ENCODE measurements around the gene FAF2.
"Not testable (repeated sequence)": the region's sequence is repeated elsewhere in the genome, so short reads cannot be mapped to it uniquely, and the experiment has no call there.

FAF2 gene

DNA sequence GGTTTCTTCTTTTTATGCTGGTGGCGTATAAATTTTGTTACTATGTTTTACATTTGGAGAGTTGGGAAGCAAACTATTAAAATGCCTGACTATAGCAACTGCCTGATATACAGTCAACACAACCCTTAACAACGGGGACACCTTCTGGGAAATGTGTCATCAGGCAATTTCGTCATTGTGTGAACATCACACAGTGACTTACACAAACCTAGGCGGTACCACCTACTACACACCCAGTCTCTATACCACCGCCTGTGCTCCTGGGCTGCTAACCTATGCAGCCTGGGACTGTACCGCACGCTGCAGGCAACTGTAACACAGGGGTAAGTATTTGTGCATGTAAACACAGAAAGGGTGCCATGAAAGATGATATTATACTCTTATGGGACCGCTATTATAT, 99.6 kb downstream of the FAF2 start:
- DNase-seq = no peak

DNA sequence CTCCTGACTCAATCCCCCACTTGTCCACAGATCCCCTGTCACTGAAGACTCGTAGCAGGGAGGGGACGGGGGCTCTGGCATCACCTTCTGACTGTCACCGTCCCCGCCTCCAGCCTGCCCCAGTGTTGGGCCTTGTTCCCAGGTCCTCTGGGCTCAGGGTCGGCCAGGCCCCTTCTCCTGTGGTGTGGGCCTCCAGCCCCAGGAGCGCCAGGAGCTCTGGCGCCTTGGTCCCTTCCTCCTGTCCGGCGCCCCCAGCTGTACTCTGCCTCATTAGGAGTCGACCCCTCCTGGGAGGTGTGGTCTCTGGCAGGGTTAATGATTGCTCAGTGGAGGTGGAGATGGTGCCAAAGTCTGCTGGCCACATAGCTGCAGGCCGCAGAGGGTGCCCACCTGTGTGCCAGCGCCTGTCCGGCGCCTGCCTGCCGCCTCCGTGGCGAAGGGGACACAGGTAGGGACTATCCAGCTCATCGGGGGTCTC, 100.8 kb downstream of the FAF2 start, which contains the start of gene CDHR2:
Gene CDHR2 (plus strand): TSS at position 376 of the 478 bp plus-strand sequence. CDS start 16,011 bp downstream, outside the sequence.
- DNase-seq = no peak

DNA sequence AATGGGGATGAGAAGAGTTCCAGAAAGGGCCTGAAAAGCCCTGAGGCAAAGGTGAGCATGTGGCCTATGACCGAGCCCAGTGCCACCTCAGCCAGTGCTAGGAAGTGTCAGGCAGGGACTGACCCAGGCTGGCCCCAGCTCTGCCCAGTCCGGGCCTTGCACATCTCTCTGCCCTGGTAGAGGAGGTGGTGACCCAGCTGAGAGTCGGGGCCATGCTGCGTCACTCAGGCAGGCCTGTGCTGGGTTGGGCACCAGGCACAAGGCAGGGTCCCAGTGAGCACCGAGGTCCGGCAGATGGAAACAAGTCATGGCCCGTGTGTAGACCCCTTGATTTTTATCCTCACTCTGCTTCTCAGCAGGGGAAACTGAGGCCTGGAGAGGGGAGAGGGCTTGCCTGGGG, 101.7 kb downstream of the FAF2 start:
- no peak for DNase-seq

DNA sequence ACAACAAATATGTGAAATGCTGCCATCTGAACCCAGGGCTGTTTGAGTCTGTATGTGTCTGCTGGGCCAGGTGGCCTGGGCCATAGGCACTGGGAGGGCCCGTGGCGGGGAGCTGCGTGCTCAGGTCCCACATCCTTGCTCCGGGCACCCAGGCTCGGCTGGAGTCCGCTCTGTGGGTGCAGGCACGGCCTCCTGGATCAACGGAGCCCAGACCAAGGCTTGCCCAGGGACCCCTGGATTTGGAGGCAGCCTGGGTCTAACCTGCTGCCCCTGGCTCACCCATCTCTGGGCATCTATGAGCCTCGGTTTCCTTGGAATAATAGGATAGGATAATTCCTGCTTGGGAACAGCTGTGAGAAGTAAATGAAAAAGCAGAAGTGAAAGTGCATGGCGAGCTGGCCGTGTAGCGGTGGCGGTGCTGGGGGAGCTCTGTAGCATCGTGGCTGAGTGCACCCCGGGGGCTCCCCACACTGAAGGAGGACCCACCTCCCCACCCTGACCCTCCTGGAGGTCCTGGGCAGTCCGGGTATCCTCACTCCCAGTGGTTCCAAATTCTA, 102.2 kb downstream of the FAF2 start:
- no peak for DNase-seq

DNA sequence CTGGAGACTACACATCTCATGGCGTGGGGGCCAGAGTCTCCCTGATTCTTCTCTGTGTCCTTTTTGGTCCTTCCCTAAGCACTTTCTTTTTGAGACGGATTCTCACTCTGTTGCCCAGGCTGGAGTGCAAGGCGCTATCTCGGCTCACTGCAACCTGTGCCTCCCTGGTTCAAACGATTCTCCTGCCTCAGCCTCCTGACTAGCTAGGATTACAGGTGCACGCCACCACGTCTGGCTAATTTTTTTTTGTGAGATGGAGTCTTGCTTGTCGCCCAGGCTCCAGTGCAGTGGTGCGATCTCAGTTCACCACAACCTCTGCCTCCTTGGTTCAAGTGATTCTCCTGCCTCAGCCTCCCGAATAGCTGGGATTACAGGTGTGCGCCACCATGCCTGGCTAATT, 102.8 kb downstream of the FAF2 start:
- not testable (repeated sequence) for DNase-seq

DNA sequence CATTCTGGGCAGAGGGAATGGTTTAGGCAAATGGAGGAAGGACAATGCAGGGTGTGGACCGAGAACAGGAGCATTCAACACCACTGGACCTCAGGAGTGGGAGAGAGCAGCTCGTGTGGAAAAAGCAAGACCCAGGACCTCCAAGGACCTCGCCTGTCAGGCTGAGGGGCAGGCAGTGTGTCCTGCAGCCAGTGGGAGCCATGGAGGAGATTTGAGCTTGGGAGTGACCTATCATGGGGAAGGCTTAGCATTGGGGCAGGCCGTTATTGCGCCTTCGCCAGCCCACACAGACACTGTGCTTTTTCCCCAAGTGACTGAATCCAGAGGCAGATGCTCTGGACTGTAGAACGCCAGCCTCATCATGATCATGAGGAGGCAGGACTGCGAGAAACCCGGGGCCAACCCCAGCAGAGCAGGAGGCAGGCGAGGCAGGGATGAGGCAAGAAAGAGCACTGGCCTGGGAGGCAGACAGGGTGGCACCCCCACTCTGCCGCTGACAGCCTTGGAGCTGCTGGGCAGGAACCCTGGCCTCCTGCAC, 104.2 kb downstream of the FAF2 start:
- no peak for DNase-seq

DNA sequence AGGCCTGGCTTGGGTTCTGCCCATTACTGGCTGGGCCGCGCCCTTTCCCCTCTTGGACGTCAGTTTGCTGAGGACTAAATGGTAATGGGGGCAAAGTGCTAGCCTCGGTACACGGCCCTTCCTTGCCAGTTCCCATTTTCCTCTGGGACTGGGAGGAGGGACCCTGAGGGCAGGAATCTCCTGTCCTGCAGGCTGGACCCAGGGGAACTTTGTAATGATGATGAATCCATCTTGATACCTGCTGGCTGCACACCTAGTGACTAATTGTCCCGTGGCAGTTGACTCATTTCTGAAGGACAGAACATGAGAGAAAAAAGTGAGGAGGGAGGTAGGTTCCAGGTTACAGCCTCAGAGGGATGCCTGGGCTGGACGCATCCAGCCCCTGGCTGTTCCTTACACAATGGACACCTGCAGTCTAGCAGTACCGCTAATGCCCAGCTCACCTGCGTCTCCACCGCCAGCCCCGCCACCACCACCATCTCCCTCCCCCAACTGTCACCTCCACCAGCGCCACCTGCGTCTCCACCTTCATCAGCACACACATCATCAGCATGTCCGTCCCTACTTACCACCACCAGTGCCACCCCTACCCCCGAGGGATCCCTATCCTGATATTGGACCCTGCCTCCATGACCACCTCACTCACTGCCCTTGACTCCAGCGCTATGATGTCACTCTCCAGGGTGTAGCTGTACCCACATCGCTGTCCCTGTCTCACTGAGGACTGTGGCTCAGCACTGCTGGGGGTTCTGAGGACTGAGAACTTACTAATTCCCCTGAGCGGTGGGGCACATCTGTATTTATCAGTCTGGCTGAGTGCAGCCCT, 105.3 kb downstream of the FAF2 start:
- DNase-seq = no peak

DNA sequence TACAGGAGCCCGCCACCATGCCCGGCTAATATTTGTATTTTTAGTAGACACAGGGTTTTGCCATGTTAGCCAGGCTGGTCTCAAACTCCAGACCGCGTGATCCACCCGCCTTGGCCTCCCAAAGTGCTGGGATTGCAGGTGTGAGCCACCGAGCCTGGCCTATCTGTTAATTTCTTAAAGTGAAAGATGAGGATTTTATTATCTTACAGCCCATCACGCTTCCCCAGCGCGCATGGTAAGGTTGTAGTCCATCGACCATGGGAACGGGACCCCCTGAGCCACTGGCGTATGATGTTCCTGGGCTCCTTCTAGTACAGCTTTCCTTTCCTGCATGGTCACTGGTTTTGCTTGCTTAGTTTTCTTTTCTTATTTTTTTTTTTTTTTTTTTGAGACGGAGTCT, 109.7 kb downstream of the FAF2 start:
- no peak for DNase-seq
